Head of caudate nucleus (tissue), 42 donors: Measurements from ENCODE around the gene GMPR2.

Experiments
- DNase-seq, 42 donors: peaks; one replicate each; pipeline versions ENCODE4 v3.0.0 to v3.0.0-alpha.2; 2020 to 2021; ENCODE audit warnings: mixed read lengths in 7 of 42
- intact Hi-C: fragments of 100-400 bp; cut with DNase I; formaldehyde crosslinking; loops from one replicate; pipeline ENCODE4 v1.15.0; 2022

The GMPR2 gene

GRCh38 chr14:24274101-24274543 is 41.4 kb downstream of the GMPR2 start:
- intact Hi-C loops, result no loop called here
- DNase-seq, result peak in 6 of 42 donors; percentile 9 to 38 (median 23)

- DNase-seq, result no peak
- intact Hi-C loops, result no loop called here
Observed at GRCh38 chr14:24277071-24277470, 44.3 kb downstream of the GMPR2 start.

GRCh38 chr14:24277606-24278321 is 45.0 kb downstream of the GMPR2 start:
- peak in 18 of 42 donors; percentile 7 to 57 (median 24) for DNase-seq
- intact Hi-C loops, result no loop called here

- DNase-seq, result no peak
- intact Hi-C loops, result no loop called here
Observed at GRCh38 chr14:24278424-24278823, 45.7 kb downstream of the GMPR2 start.

- peak in 36 of 42 donors; percentile 7 to 79 (median 48) for DNase-seq
- intact Hi-C loops, result no loop called here
Observed at GRCh38 chr14:24279301-24280186, 46.8 kb downstream of the GMPR2 start.

- intact Hi-C loops, result no loop called here
- DNase-seq, result no peak
Observed at GRCh38 chr14:24280797-24281460, 48.2 kb downstream of the GMPR2 start.

- intact Hi-C loops, result no loop called here
- no peak for DNase-seq
Observed at GRCh38 chr14:24281636-24282035, 48.9 kb downstream of the GMPR2 start.

GRCh38 chr14:24282736-24283135 is 50.0 kb downstream of the GMPR2 start:
- intact Hi-C loops, result no loop called here
- DNase-seq, result no peak

GRCh38 chr14:24283796-24284460 is 51.2 kb downstream of the GMPR2 start:
- intact Hi-C loops, result no loop called here
- DNase-seq, result no peak

- intact Hi-C loops, result no loop called here
Observed at GRCh38 chr14:24284501-24285035, 51.8 kb downstream of the GMPR2 start.

GRCh38 chr14:24285351-24285750 is 52.6 kb downstream of the GMPR2 start:
- no peak for DNase-seq
- intact Hi-C loops, result no loop called here

More at GRCh38 chr14:24284501-24285035, 51.8 kb downstream of the GMPR2 start:
- DNase-seq, result no peak

GRCh38 chr14:24286996-24287395 is 54.3 kb downstream of the GMPR2 start:
- no peak for DNase-seq
- intact Hi-C loops, result no loop called here
